GM12878 (cell line): ENCODE data around the gene COASY. TPM values are rescaled to one million over a fixed set of nuclear protein-coding genes. Genes with fewer than 3 reads are reported as not detected.

ENCODE experiments used
- ASH2L ChIP-seq: fragments of 300-600, 200-600 bp; sonication (generic); IDR thresholded peaks from 2 replicates; pipeline ENCODE4 v1.6.1; 2017; ENCODE audit warnings: low read depth, mild to moderate bottlenecking, borderline replicate concordance
- CBX5 ChIP-seq: sonication (generic); IDR thresholded peaks from 2 replicates; pipeline ENCODE4 v1.6.1; 2016; ENCODE audit warnings: low read depth, moderate library complexity, mild to moderate bottlenecking, inconsistent platforms
- ETV6 ChIP-seq, 2 experiments: fragments of 450-650 bp in 1 of 2; IDR thresholded peaks in 1 of 2; conservative IDR thresholded peaks in 1 of 2; 2 replicates each; pipeline ENCODE4 v1.6.1; 2014; ENCODE audit warnings: antibody characterized with exemption in 1 of 2, borderline replicate concordance in 1 of 2, low read depth in 1 of 2, mild to moderate bottlenecking in 1 of 2, moderate library complexity in 1 of 2
- IKZF2 ChIP-seq, 2 experiments: fragments of 450-650 bp; IDR thresholded peaks; 2 replicates each; pipeline ENCODE4 v1.6.1; 2017; ENCODE audit warnings: mild to moderate bottlenecking in 2 of 2, moderate library complexity in 2 of 2
- NBN ChIP-seq: fragments of 450-650 bp; IDR thresholded peaks from 2 replicates; pipeline ENCODE4 v1.6.1; 2016
- polyA plus RNA-seq, 11 experiments: library from polyadenylated mRNA; depleted of rRNA in 4 of 11; unstranded in 6 of 11; stranded (reverse) in 5 of 11; fragments of >200 nt; fragmentation: Nextera tagmentation in 4 of 11; fragmentation: Illumina TruSeq in 1 of 11; extraction: Ambion mirVana in 4 of 11; extraction: Trizol in 1 of 11; gene quantifications; 1 replicate in 1 of 11; 2 replicates in 10 of 11; pipeline versions ENCODE4 v1.2.1 to v1.2.3, GENCODE V29; 2011 to 2016; ENCODE audit warnings: inconsistent platforms in 2 of 11, missing spikeins in 2 of 11, low read depth in 1 of 11
- total RNA-seq, 4 experiments: library from RNA; depleted of rRNA in 3 of 4; stranded (reverse); fragments of >200 nt in 3 of 4; fragmentation: Illumina TruSeq in 1 of 4; extraction: Trizol in 1 of 4; gene quantifications; 2 replicates each; pipeline versions ENCODE4 v1.2.1 to v1.2.3, GENCODE V29; 2013 to 2021
- TF ChIP-seq, protein P1 (sequence below): fragments of 450-650 bp; IDR thresholded peaks from 2 replicates; pipeline ENCODE4 v1.6.1; 2016; ENCODE audit warnings: mild to moderate bottlenecking
- TF ChIP-seq, protein P2 (sequence below): fragments of 450-650 bp; IDR thresholded peaks from 2 replicates; pipeline ENCODE4 v1.6.1; 2017; ENCODE audit warnings: mild to moderate bottlenecking, moderate library complexity
- TF ChIP-seq, protein P3 (sequence below): fragments of 450-650 bp; IDR thresholded peaks from 2 replicates; pipeline ENCODE4 v1.6.1; 2016; ENCODE audit warnings: mild to moderate bottlenecking, moderate library complexity, borderline replicate concordance
- TF ChIP-seq, protein P4 (sequence below): fragments of 450-650 bp; IDR thresholded peaks from 2 replicates; pipeline ENCODE4 v1.6.1; 2017; ENCODE audit warnings: mild to moderate bottlenecking, moderate library complexity
- TF ChIP-seq, protein P5 (sequence below): fragments of 450-650 bp; IDR thresholded peaks from 2 replicates; pipeline ENCODE4 v1.6.1; 2017; ENCODE audit warnings: mild to moderate bottlenecking, low read depth, inconsistent platforms; ENCODE audit not compliant: poor library complexity, severe bottlenecking

COASY gene
- total and polyA plus RNA-seq, 10 of the 15 experiments (the other 5 are each of a cell fraction or from before 2014, with no cell fraction given), result 18.6 to 93.9 (median 43.2) TPM

DNA sequence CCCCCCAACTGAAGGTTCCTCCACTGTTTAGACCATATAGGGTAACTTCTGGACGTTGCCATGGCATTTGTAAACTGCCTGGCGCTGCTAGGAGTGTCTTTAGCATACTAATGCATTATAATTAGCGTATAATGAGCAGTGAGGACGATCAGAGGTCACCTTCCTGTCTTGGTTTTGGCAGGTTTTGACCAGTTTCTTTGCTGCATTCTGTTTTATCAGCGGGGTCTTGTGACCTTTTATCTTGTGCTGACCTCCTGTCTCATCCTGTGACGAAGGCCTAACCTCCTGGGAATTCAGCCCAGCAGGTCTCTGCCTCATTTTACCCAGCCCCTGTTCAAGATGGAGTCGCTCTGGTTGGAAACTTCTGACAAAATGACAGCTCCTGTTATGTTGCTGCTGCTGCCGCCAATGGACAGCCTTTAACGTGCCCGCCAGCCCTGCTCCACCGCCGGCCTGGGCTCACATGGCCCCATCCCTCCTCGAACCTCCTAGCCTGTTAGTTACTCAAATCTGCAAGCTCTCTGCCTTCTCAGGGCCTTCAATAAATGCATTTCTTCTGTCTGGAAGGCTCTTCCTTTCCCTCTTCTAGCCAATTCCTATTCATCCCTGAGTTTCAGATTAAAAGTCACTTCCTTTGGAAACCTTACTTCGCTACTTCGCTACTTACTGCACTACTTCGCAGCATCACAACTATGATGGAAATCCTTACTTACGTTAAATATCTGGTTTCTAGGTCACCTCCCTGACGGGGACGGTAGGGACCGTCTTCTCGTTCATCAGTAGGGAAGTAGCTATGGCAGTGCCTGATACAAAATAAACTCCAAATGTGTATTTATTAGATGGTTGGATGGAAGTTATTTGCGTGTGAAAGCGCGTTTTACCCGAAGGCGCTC is 26.5 kb upstream of the COASY start (continued):
- TF ChIP-seq, protein P1, sequence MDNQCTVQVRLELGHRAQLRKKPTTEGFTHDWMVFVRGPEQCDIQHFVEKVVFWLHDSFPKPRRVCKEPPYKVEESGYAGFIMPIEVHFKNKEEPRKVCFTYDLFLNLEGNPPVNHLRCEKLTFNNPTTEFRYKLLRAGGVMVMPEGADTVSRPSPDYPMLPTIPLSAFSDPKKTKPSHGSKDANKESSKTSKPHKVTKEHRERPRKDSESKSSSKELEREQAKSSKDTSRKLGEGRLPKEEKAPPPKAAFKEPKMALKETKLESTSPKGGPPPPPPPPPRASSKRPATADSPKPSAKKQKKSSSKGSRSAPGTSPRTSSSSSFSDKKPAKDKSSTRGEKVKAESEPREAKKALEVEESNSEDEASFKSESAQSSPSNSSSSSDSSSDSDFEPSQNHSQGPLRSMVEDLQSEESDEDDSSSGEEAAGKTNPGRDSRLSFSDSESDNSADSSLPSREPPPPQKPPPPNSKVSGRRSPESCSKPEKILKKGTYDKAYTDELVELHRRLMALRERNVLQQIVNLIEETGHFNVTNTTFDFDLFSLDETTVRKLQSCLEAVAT, result peak; percentile 79
- no peak for TF ChIP-seq ASH2L
- TF ChIP-seq, protein P2, sequence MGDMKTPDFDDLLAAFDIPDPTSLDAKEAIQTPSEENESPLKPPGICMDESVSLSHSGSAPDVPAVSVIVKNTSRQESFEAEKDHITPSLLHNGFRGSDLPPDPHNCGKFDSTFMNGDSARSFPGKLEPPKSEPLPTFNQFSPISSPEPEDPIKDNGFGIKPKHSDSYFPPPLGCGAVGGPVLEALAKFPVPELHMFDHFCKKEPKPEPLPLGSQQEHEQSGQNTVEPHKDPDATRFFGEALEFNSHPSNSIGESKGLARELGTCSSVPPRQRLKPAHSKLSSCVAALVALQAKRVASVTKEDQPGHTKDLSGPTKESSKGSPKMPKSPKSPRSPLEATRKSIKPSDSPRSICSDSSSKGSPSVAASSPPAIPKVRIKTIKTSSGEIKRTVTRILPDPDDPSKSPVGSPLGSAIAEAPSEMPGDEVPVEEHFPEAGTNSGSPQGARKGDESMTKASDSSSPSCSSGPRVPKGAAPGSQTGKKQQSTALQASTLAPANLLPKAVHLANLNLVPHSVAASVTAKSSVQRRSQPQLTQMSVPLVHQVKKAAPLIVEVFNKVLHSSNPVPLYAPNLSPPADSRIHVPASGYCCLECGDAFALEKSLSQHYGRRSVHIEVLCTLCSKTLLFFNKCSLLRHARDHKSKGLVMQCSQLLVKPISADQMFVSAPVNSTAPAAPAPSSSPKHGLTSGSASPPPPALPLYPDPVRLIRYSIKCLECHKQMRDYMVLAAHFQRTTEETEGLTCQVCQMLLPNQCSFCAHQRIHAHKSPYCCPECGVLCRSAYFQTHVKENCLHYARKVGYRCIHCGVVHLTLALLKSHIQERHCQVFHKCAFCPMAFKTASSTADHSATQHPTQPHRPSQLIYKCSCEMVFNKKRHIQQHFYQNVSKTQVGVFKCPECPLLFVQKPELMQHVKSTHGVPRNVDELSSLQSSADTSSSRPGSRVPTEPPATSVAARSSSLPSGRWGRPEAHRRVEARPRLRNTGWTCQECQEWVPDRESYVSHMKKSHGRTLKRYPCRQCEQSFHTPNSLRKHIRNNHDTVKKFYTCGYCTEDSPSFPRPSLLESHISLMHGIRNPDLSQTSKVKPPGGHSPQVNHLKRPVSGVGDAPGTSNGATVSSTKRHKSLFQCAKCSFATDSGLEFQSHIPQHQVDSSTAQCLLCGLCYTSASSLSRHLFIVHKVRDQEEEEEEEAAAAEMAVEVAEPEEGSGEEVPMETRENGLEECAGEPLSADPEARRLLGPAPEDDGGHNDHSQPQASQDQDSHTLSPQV, result peak; percentile 85; the same call in 1 of the 2 replicates
- TF ChIP-seq, protein P3, sequence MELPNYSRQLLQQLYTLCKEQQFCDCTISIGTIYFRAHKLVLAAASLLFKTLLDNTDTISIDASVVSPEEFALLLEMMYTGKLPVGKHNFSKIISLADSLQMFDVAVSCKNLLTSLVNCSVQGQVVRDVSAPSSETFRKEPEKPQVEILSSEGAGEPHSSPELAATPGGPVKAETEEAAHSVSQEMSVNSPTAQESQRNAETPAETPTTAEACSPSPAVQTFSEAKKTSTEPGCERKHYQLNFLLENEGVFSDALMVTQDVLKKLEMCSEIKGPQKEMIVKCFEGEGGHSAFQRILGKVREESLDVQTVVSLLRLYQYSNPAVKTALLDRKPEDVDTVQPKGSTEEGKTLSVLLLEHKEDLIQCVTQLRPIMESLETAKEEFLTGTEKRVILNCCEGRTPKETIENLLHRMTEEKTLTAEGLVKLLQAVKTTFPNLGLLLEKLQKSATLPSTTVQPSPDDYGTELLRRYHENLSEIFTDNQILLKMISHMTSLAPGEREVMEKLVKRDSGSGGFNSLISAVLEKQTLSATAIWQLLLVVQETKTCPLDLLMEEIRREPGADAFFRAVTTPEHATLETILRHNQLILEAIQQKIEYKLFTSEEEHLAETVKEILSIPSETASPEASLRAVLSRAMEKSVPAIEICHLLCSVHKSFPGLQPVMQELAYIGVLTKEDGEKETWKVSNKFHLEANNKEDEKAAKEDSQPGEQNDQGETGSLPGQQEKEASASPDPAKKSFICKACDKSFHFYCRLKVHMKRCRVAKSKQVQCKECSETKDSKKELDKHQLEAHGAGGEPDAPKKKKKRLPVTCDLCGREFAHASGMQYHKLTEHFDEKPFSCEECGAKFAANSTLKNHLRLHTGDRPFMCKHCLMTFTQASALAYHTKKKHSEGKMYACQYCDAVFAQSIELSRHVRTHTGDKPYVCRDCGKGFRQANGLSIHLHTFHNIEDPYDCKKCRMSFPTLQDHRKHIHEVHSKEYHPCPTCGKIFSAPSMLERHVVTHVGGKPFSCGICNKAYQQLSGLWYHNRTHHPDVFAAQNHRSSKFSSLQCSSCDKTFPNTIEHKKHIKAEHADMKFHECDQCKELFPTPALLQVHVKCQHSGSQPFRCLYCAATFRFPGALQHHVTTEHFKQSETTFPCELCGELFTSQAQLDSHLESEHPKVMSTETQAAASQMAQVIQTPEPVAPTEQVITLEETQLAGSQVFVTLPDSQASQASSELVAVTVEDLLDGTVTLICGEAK, result peak; percentile 43; the same call in 1 of the 2 replicates
- TF ChIP-seq ETV6 (conservative IDR thresholded peaks at IDR 0.05 in 1 of 2, IDR thresholded peaks at IDR 0.05 in 1 of 2; ENCODE audit: borderline replicate concordance in 1 of 2, low read depth in 1 of 2), result no peak
- TF ChIP-seq, protein P4, sequence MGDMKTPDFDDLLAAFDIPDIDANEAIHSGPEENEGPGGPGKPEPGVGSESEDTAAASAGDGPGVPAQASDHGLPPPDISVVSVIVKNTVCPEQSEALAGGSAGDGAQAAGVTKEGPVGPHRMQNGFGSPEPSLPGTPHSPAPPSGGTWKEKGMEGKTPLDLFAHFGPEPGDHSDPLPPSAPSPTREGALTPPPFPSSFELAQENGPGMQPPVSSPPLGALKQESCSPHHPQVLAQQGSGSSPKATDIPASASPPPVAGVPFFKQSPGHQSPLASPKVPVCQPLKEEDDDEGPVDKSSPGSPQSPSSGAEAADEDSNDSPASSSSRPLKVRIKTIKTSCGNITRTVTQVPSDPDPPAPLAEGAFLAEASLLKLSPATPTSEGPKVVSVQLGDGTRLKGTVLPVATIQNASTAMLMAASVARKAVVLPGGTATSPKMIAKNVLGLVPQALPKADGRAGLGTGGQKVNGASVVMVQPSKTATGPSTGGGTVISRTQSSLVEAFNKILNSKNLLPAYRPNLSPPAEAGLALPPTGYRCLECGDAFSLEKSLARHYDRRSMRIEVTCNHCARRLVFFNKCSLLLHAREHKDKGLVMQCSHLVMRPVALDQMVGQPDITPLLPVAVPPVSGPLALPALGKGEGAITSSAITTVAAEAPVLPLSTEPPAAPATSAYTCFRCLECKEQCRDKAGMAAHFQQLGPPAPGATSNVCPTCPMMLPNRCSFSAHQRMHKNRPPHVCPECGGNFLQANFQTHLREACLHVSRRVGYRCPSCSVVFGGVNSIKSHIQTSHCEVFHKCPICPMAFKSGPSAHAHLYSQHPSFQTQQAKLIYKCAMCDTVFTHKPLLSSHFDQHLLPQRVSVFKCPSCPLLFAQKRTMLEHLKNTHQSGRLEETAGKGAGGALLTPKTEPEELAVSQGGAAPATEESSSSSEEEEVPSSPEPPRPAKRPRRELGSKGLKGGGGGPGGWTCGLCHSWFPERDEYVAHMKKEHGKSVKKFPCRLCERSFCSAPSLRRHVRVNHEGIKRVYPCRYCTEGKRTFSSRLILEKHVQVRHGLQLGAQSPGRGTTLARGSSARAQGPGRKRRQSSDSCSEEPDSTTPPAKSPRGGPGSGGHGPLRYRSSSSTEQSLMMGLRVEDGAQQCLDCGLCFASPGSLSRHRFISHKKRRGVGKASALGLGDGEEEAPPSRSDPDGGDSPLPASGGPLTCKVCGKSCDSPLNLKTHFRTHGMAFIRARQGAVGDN, result peak; percentile 43
- TF ChIP-seq, protein P5, sequence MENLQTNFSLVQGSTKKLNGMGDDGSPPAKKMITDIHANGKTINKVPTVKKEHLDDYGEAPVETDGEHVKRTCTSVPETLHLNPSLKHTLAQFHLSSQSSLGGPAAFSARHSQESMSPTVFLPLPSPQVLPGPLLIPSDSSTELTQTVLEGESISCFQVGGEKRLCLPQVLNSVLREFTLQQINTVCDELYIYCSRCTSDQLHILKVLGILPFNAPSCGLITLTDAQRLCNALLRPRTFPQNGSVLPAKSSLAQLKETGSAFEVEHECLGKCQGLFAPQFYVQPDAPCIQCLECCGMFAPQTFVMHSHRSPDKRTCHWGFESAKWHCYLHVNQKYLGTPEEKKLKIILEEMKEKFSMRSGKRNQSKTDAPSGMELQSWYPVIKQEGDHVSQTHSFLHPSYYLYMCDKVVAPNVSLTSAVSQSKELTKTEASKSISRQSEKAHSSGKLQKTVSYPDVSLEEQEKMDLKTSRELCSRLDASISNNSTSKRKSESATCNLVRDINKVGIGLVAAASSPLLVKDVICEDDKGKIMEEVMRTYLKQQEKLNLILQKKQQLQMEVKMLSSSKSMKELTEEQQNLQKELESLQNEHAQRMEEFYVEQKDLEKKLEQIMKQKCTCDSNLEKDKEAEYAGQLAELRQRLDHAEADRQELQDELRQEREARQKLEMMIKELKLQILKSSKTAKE, result peak; percentile 41
- TF ChIP-seq IKZF2 (IDR thresholded peaks at IDR 0.05), result 0 out of 4 replicates have a peak, but pooled peaks of 1 of the 2 experiments have one; percentile 33
- TF ChIP-seq CBX5, result no peak
- peak; percentile 66; the same call in 1 of the 2 replicates for TF ChIP-seq NBN
